HG02642 (cell line): ENCODE results near the gene PTPN7.
"Not testable (repeated sequence)": the region's sequence is repeated elsewhere in the genome, so short reads cannot be mapped to it uniquely, and the experiment has no call there.

Source experiments
- ATAC-seq: cut with Tn5 transposase; IDR thresholded peaks from one replicate; pipeline ENCODE4 v1.9.1; 2021; ENCODE audit warnings: mild to moderate bottlenecking; ENCODE audit not compliant: unreplicated experiment, poor library complexity

The PTPN7 gene

GRCh38 chr1:202167708-202168415, 7.5 kb upstream of the PTPN7 start:
- no peak for ATAC-seq

GRCh38 chr1:202167054-202167453, 6.7 kb upstream of the PTPN7 start:
- ATAC-seq, result not testable (repeated sequence)

- ATAC-seq, result no peak
Measured at GRCh38 chr1:202165942-202166843, 5.8 kb upstream of the PTPN7 start.

GRCh38 chr1:202165267-202165941, 5.0 kb upstream of the PTPN7 start:
- no peak for ATAC-seq

GRCh38 chr1:202164271-202165037, 4.1 kb upstream of the PTPN7 start:
- peak; percentile 54 for ATAC-seq

GRCh38 chr1:202163281-202164270, 3.2 kb upstream of the PTPN7 start:
- ATAC-seq, result no peak

- ATAC-seq, result no peak
Measured at GRCh38 chr1:202162418-202163280, 2.2 kb upstream of the PTPN7 start.

GRCh38 chr1:202162047-202162417, 1.6 kb upstream of the PTPN7 start:
- peak; percentile 28 for ATAC-seq

- no peak for ATAC-seq
Measured at GRCh38 chr1:202161151-202162046, 997 bp upstream of the PTPN7 start.

- ATAC-seq, result no peak
Measured at GRCh38 chr1:202159534-202160371, 649 bp downstream of the PTPN7 start.

- no peak for ATAC-seq
Measured at GRCh38 chr1:202158810-202159533, 1.4 kb downstream of the PTPN7 start.

- ATAC-seq, result no peak
Measured at GRCh38 chr1:202157945-202158344, 2.5 kb downstream of the PTPN7 start.

- no peak for ATAC-seq
Measured at GRCh38 chr1:202156590-202156989, 3.8 kb downstream of the PTPN7 start.

GRCh38 chr1:202155478-202156021, 4.9 kb downstream of the PTPN7 start:
- no peak for ATAC-seq

- ATAC-seq, result no peak
Measured at GRCh38 chr1:202154766-202155477, 5.5 kb downstream of the PTPN7 start.
